OCI-LY3 (cell line): ENCODE results near the gene KDSR.

Experiments
- EZH2phosphoT487 ChIP-seq: fragments of 200-600 bp; shearing (Covaris generic); IDR thresholded peaks from 2 replicates; pipeline ENCODE4 v1.6.1; 2018; ENCODE audit warnings: antibody characterized with exemption, mixed run types, low read depth
- TF ChIP-seq, protein P1 (sequence below): fragments of 200-600, 300-600 bp; sonication (generic); IDR thresholded peaks from 2 replicates; pipeline ENCODE4 v1.5.1; 2014; ENCODE audit warnings: antibody characterized with exemption, low read length, low read depth

DNA sequence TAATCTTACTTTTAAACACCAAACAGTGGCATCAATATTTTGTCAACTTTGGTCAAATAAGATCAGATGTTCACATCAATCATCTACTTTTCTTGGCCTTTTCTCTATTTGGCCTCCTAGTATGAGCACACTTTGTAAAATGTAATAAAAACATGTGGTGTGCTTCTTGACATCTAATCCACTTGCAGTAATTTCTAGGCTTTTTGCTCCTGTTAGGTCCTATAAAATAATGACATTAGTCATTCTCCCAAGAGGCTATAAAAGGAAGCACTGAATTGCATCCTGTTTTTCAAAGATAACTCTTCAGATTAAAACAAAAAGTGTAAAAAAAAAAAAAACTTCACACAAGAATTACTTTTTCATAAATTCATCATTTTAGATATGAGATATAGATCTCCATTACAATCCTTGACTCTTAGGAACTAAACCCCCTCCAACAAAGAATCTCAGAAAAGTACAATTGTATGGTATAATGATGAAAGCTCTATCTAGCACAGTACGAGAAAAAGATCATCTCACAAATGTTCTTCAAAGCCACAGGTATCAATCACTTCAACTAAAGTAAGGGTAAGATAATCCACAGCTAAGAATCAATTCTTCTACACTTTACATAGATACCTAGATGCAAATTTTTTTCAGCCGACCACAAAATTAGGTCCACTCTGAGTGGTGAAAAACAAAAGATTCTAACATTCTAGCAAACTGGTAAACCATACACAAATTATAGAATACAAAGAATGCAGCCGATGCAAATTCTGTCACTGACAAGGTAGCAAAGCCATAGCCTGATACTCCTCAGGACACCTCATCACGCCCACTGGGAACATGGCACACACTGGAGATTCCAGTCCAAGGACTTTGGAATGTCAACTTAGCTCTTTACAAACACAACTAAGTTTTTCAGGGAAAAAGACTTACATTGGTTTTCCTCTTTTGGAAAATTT is 50.1 kb downstream of the KDSR start:
- TF ChIP-seq, protein P1, sequence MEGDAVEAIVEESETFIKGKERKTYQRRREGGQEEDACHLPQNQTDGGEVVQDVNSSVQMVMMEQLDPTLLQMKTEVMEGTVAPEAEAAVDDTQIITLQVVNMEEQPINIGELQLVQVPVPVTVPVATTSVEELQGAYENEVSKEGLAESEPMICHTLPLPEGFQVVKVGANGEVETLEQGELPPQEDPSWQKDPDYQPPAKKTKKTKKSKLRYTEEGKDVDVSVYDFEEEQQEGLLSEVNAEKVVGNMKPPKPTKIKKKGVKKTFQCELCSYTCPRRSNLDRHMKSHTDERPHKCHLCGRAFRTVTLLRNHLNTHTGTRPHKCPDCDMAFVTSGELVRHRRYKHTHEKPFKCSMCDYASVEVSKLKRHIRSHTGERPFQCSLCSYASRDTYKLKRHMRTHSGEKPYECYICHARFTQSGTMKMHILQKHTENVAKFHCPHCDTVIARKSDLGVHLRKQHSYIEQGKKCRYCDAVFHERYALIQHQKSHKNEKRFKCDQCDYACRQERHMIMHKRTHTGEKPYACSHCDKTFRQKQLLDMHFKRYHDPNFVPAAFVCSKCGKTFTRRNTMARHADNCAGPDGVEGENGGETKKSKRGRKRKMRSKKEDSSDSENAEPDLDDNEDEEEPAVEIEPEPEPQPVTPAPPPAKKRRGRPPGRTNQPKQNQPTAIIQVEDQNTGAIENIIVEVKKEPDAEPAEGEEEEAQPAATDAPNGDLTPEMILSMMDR = no peak
- TF ChIP-seq EZH2phosphoT487 = no peak
